ENCODE measurements around the gene TGFBR3.

The TGFBR3 gene

DNA sequence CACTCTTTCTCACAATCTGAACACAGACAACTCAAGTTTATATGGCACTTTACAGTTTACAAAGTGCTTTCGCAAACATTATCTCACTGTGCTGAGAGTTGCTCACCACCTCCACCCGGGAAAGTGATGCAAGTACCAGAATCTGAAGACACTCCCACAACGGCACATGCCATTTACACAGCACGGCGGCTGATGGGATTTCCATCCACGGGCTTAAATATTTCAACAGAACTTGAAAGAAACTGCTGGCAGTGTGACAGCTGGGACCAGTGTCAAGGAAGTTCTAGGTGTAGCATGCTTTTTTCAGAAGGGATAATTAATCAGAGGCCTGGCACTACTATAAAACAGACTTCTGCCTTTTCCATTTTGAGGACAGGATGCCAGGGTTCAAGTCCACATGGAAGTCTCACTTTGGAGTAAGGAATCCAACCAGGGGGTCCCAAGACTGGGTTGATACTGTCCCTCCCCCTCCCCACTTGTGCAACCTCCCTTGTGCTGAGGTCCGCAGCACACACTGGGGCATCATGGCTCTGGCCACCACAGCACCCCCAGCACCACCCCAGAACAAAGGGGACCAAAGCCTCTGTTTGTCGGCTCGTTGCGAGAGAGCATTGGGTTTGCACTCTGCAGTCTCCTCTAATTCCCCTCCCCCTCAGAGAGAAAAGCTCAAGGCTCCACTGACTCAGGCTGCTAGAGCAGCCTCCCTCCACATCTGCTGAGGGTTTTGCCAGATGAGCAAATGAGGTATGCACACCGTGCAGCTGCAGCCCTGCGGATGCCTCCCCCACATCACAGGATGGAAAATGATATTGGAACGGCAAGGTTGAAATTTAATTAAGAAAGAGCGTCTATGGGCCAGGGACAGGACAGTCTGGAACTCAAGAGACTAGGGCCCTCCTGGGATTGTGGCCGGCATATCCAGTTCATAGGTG is 154.9 kb downstream of the TGFBR3 start:
- DNase-seq, result no peak

DNA sequence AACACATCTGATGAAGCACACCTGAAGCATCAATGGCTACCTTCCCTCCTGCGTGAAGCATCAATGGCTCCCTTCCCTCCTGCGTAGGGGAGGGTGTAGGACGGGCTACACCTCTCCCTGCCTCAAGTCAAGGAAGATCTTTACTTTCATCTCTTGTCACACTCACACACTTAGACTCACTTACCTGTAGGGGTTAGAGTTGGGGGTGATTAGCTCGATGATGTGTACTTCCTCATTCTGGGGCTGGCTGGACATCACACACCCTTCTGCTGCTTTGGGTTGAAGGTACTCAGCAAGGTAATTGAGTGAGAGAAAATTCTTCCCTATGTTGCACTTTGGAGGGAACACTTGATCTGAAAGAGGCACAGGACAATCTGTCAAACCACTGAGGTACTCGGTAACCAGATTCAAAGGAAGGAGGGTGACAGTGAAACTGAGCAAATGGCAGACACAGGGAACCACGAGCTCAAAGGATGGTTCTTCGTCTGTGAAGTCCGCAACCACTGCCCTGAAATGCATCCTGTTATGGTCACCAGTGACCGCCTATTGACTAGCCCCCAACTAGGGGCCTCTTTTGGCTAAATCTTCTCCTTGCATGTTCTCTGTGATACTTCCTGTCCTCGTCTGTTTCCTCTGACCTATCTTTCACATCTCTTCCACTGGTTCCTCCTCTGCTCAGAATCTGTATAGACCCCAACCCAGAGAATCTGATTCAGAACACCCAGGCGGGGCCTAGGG is 156.2 kb downstream of the TGFBR3 start:
- no peak for DNase-seq

DNA sequence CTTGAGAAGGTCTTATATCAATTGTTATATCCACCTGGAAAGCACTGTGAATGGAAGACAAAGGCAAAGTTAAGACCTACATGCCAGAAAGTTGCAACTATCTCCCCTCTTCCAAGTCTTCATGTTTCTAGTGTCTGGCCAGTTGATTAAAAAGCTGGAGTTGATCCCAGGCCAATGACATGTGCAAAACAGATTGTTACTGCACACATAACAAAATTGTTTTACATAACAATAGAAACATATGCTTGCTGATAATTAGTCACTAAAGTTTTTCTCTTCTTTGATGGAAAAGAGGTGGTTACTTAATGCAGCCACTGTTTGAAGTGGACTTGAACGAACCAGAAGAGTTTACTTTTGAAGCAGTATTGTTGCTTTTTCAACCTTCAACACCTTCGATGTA is 158.2 kb downstream of the TGFBR3 start:
- no peak for DNase-seq

DNA sequence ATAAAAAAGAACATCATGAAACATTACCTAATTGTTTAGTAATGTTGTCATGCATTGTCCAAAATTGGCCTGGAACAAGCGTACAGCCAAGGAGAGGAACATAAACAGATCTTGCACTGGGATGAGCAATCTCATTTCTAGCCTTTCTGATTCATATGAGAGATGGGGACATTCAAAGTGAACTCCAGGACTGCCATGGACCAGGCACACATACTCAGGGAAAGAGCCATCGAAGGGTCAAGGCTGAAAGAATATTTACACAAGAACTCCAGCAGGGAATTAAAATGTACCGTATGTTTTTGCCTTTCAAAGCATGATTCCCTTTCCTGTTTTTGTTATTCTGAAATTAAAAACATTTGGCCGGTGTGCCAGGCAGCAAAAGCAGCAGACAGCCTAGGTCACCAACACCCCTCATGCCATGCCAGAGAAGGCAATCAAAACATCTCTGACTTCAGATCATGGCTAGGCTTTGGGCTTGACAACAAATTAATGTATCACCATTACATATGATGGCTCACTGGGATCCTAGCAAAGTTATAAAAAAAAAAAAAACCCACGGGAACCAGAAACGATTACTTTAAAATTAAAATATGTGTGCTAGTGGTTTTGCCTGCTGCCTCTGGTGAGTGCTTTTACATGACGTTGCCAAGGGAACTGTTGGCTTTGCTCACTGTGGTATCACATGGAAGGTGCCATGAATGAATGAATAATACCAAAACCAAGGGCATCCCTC is 159.8 kb downstream of the TGFBR3 start:
- DNase-seq, result no peak

DNA sequence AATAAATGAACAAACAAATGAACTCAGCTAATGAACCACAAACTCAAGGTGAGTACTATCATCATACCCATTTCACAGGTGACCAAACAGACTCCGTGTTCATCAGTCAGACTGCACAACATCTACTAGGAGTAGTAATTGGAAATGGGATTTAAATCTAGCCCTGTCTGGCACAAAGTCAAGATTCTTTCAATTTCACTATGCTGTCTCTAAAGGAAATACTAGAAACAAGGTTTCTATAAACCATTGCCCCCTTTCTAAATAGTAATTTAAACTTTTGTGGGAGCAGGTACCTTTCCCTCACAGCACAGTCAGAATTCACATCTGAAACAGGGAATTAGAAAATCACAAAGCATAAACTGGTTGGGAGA is 160.3 kb downstream of the TGFBR3 start:
- no peak for DNase-seq

DNA sequence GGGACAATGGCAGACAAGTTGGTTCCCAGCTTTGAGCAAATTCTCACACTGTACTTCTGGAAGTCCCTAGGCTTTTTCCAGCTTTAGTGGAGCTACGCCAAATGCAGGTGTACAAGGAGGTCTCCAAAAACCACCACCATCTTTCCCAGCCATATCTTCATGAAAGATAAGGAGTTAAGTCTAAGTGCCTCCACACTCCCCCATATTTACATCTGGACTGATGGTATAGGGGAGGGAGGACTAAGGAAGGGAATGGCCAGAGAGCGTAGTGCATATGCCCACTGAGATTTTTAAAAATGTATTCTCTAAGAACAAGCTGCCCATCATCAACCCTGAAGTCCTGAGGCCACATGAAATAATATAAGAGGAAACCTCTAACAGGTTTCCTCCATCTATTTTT is 161.3 kb downstream of the TGFBR3 start:
- DNase-seq, result no peak

DNA sequence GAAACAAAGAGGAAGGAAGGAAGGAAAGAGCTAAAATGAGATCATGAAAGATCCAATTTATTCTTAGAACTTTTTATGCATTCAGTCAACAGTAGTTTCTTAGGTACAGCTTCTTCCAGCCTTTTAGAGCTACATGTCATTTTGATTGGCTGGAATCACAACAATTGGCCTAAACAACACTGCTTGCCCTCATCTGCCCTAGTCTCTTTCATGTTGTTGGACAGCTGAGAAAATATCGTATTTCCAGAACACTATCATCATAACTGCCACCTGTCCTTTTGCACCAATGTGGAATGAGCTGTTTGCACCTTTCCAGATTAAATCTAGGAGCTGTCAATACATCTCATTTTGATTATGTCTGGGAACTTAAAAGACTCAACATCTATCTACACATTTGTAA is 161.7 kb downstream of the TGFBR3 start:
- DNase-seq, result no peak

DNA sequence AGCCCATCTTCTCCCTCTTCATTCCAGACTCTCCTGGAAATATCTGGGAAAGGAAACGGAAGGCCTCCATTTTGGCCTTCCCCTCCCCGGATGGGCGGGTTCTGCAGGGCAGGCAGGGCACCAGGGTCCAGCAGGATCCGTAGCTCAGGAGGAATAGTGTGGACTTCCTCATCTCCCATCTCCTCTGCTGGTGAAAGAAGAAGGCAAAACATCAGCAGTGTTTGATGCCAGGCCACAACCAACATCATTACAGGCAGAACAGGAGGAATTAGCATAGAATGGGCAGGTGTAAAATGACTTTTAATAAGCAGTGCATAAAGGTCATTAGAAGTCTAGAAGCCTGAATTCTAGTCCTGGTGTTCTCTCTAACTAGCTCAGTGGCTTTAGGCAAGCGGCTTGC is 165.9 kb downstream of the TGFBR3 start:
- no peak for DNase-seq

DNA sequence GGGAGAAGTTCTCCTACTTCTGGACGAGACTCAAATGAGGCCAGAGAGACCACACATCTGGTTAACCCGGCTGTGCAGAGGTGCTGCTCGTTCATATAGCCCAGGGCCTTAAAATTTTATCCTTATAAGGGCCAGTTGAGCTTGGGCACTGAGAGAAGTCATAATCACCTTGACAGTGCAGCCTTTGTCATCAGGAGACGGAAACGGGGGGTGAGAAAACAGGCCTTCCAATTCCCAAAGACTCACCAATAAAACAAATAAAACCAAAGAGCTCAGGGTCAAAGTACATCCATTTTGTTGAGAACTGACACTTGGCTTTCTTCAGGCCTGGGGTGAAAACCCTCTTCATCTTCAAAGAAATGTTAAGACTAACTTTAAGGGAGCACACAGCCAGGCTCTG is 167.1 kb downstream of the TGFBR3 start:
- DNase-seq, result no peak

DNA sequence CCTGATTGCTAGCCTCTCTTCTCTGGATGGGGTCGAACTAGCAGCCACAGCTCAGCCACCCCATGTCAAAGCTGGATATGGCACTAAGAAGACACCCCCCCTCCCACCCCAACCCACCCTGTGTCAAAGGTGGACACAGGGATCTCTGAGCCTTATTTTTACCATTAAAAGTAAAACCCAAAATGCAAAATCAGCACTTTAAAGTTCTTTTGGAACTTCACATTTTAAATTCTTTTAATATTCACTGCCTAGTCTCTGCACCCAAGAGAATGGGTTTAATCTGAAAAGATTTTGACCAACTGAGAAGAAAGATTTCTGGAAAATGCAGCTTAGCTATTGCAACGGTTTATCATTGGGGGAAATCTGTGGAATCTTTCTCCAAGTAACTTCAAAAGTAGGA is 167.6 kb downstream of the TGFBR3 start:
- no peak for DNase-seq

DNA sequence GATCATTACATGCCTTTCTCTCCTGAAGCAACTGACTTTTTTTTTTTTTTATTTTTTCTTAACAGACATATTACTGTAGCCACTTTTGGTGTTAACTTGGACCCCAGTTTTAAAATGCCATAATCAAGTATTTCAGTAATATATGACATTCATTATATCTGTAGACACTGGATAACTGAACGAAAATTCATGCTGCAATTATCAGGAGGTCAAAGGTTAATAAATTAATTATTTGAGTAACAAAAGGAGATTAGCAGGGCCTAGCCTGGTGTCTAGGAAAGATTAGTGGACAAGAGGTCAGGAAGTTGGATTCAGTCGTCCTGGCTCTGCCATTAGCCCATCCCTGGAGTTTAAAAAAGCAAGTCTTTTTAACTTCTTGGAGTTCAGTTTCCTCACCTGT is 168.1 kb downstream of the TGFBR3 start:
- no peak for DNase-seq

DNA sequence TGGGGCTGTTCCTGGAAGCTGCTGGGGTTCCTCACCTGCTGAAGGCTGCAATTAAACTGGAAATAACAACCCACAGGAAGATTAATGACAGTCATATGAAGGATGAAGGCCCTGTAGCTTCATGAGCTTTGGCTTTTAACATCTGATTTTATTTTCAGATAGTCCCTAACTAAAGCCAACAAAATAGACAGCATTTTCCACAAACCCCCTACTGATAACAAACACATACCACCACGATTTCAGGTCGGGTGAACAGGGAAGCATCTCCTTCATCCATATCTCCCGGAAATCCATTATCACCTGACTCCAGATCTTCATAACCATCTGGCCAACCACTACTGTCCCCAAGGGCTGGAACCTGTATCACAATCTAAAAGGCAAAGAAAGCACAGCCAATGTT is 169.6 kb downstream of the TGFBR3 start:
- no peak for DNase-seq

DNA sequence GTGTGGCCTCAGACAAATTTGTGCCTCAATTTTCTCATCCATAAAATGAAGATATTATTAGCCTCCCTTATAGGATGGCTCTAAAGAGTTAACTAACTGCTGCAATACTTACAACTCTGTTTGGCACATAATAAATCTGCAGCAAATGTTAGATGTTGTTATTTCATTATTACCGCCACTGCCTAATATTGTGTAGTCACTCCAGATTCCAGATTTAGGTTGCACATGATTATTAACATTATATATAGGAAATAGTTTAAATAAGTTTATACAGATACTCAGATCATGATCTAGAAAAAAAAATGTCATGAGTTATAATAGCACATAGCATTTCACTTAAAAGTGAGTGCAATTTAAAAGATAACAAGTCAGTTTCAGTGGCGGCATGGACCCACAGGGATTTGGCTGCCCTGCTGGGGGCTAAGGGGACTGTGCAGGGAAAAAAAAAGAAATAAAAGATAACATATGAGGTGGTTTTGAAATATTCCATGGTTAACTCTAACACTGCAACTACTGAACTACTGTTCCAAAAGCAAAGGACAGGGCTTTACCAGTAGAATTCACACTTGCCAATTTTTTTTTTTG is 170.4 kb downstream of the TGFBR3 start:
- no peak for DNase-seq

DNA sequence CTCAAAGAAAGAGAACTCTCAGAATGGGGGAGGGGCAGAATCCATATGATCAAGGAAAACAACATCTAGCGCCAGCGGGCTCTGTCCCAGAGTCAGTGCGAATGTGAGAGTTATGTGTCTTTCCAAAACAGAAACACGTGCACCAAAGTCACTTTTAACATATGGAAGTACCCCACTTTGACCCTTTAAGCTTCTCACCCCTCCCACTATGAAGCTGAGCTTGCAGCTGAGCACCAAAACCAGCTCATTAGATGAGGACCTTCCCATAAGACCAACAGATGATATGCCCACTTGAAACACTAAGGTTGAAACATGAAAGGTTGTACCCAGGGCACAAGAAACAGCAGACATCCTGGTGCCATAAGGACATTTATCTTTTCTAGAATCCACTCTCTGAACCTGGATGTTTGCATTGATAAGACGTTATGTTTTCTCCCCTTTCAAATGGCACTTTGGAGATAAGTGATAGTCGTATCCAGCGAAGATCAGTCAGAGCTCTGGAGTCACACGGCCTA is 171.0 kb downstream of the TGFBR3 start:
- no peak for DNase-seq

DNA sequence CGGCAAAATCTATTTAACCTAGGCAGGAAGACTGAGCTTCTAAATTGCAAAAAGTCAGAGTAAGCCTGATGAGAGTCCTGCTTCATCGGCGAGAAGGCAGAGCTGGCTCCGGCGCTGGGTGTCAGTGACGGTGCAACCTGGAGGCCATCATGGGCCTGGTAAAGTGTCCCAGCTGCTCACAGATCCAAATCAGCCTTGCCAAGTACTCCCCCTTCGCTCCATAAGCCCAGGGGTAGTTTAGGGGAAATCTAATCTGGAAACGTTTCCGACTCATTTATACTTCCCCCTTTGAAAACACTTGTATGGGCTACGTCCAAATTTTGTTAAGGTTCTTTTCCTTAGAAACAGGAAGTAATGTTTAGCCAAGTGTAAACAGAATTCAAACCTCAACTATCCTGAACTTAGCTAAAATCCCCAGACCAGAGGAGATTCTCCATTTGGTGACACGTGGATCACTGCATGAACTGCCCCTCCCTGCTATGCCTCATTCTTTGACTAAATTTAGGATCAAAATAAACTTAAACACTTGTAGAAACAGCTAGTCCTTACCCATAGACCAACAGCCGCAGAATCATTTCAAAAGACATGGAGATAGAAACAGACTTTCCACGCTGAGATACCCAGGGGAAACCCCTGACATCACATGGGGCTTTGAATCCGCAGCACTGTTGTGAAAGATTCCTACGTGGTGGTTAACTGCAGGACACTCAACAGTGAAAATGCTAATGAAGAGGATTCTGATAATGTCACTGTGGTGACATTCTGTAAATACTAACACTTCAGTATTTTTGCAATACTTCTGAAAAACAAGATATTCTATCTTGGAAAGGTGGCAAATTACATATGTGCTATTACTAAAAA is 172.7 kb downstream of the TGFBR3 start:
- no peak for DNase-seq

DNA sequence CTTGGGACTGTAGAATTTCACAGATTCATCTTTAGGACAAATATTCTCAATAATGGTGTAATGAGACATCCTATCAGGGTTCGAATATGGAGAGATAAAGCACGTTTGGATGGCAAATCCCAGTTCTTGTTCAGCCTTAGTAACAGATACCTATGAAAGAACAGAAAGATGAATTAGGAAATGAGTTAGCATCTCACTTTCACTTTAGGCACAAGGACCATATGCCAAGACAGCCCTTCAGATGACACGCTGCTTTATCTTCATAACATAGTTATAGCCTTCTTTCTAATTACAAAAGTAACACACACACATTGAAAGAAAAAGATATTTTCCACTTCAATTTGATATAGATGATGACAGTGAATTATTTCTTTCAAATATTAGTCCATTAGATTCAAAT is 173.6 kb downstream of the TGFBR3 start:
- no peak for DNase-seq

DNA sequence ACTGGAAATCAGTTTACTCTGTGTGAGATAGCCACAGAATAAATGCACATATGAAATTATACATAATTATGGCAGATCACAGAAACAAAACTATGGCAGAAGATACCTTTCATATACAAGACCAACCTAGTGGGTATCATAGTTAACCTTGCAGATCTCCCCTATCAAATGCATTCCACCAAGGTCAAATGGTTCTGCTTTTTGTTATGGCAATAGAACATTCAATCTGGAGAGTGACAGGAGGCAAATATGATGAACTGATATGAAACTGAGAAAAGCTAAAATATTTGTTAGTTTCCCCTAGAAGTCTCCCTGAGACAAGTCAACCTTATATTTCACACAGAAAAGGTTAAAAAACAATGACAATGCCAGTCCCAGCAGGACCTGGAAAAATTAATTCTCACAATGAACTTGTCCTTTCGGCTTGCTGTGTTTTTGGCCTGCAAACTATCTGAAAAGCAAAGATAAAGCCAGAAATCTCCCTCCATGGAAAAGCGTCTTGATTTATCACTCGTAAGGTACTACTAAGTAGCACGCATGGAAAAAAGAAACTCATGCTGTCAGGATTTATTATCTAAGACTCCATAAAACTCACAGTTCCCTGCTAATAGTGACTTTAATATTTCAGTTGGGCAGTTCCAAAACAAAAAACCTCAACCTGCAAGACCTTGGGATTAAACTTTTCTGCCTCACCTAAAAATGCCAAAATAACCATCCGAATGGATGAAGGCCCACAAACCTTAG is 174.3 kb downstream of the TGFBR3 start:
- DNase-seq, result no peak

DNA sequence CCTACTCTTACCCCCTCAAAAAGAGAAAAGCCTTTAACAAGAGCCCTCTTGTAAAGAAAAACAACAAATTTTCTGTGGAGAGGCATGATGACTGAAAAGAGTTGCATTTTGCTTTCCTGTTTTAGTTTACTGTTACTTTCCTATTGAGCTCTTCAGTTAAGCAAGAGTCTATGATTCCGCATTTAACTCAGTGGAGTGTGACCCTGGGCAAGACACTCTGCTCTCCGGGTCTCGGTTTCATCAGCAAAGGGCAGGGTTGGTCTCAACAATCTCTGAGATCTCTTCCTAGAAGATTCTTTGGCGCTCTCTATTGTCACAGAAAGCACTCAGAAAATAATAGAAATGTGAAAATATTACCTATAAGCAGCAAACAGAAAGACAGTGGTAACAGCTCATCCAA is 175.7 kb downstream of the TGFBR3 start:
- no peak for DNase-seq

DNA sequence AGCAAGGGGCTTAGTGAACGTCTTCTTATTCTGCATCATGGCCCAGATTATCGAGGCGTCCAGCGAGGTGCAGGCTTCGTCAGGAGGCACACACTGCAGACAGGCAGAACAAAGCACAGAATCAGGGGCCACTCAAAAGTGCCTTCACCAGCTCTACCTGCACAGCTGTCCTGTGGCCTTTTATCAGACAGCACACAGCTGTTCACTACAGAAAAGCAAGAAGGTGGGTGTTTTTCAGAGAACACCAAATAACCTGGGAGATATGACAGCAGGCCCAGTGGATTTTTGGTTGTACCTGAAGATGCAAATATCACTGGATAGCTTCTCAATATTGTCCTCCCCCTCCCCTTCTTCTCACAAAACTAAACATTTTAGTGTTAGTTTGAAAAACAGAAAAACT is 177.3 kb downstream of the TGFBR3 start:
- DNase-seq, result no peak

DNA sequence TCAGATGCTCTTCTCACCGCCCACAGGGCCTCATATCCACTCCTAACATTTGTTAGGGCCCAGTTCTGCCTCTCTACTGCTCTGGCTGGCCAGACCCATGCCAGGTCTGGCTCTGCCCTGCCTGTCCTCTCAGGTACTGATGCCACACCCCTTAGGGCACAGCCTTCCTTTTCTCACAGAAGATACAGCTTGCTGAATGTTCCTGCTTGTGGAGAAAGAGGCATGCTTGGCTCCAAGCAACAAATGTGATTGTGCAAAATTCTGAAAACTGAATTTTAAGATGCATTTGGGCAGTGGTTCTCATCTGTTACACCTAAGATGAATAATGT is 178.1 kb downstream of the TGFBR3 start:
- DNase-seq, result no peak

DNA sequence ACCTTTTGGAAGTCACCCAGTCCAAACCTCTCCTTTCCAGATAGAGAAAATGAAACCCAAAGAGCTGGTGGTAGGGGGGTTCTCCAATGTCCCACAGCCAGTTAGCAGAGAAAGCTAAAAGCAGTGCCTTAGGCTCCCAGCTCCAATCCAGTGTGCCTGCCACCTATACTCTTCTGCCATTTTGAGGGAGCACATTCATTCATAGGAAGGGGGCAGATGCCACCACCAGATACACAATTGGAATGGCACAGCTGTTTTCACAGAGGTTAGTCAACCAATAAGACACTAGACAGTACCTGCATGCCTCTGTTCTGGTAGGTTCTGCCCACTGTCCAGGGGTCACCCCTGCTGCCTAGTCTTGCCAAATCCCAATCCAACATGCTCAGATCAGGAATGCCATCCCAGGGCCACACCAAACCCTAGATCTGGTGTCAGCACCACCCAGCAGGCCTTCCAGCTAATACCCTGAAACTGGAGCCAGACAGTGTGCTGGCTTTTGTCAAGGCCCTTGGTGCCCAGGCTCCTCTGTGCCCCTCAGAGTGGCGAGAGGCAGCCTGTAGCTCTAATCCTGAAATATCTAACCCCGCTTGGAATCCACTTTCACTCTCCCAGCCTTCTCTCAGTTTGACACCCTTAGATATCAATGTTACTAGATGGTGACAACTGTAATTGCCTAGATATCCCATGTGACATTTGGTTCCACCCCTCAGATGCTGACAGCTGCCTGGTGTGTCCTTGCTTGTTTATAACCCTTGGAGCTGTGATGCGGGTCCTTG is 178.6 kb downstream of the TGFBR3 start:
- no peak for DNase-seq
